NCI-H128 (cell line): Measurements from ENCODE around the gene IL1R2.
"Not testable (repeated sequence)": the region's sequence is repeated elsewhere in the genome, so short reads cannot be mapped to it uniquely, and the experiment has no call there.

Experiments used
- DNase-seq: peaks from one replicate; lab custom pipeline; 2025; ENCODE audit not compliant: unreplicated experiment; lab: John Stamatoyannopoulos, UW

Gene IL1R2

GRCh38 chr2:101998896-101999789 is 7.4 kb downstream of the IL1R2 start:
- DNase-seq: no peak

- no peak for DNase-seq
Observed at GRCh38 chr2:102000012-102000411, 8.3 kb downstream of the IL1R2 start.

GRCh38 chr2:102000813-102001766 is 9.3 kb downstream of the IL1R2 start:
- no peak for DNase-seq

GRCh38 chr2:102001767-102002142 is 10.0 kb downstream of the IL1R2 start:
- DNase-seq: no peak

DNA sequence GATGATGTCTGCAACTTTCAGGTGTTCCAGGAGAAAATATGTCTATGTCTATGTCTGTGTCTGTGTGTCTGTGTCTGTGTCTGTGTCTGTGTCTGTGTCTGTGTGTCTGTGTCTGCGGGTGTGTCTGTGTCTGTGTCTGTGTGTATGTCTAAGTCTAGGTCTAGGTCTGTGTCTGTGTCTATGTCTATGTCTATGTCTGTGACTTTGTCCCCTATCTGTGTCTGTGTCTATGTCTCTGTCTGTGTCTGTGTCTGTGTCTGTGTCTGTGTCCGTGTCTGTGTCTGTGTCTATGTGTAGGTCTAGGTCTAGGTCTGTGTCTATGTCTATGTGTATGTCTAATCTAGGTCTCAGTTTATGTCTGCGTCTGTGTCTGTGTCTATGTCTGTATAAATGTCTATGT is 10.5 kb downstream of the IL1R2 start:
- no peak for DNase-seq

DNA sequence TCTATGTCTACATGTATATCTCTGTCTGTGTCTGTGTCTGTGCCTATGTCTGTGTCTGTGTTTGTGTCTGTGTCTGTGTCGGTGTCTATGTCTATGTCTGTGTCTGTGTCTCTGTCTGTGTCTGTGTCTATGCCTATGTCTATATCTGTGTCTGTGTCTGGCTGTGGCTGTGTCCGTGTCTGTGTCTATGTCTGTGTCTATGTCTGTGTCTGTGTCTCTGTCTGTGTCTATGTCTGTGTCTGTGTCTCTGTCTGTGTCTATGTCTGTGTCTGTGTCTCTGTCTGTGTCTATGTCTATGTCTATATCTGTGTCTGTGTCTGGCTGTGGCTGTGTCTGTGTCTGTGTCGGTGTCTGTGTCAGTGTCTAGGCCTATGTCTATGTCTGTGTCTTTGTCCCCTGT is 11.1 kb downstream of the IL1R2 start:
- not testable (repeated sequence) for DNase-seq

DNA sequence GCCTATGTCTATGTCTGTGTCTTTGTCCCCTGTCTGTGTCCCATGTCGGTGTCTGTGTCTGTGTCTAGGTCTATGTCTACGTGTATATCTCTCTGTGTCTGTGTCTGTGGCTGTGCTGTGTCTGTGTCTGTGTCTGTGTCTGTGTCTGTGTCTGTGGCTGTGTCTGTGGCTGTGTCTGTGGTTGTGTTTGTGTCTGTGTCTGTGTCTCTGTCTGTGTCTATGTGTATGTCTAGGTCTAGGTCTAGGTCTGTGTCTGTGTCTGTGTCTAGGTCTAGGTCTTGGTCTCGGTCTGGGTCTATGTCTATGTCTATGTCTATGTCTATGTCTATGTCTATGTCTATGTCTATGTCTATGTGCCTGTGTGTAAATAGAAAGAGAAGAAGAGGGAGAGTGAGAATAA is 11.9 kb downstream of the IL1R2 start:
- no peak for DNase-seq

DNA sequence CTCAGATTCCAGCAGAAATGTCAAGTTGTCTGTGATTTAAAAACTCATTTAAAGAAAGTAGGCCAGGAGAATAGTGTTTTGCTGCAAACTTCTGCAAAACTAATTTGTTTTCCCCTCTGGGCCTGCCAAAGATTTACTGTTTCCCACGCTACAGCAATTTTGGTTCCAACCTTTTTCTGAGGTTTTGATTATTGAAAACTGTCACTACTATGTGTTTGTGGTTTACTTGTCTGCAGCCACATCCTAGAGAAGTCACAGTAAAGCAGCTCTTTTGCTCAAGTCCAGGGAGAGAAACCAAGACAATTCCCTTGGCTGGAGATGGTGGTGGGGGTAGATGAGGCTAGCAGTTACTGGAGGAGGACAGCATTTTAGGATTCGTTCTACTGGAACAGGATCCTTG is 12.8 kb downstream of the IL1R2 start:
- no peak for DNase-seq

GRCh38 chr2:102005449-102005848 is 13.7 kb downstream of the IL1R2 start:
- DNase-seq: no peak

DNA sequence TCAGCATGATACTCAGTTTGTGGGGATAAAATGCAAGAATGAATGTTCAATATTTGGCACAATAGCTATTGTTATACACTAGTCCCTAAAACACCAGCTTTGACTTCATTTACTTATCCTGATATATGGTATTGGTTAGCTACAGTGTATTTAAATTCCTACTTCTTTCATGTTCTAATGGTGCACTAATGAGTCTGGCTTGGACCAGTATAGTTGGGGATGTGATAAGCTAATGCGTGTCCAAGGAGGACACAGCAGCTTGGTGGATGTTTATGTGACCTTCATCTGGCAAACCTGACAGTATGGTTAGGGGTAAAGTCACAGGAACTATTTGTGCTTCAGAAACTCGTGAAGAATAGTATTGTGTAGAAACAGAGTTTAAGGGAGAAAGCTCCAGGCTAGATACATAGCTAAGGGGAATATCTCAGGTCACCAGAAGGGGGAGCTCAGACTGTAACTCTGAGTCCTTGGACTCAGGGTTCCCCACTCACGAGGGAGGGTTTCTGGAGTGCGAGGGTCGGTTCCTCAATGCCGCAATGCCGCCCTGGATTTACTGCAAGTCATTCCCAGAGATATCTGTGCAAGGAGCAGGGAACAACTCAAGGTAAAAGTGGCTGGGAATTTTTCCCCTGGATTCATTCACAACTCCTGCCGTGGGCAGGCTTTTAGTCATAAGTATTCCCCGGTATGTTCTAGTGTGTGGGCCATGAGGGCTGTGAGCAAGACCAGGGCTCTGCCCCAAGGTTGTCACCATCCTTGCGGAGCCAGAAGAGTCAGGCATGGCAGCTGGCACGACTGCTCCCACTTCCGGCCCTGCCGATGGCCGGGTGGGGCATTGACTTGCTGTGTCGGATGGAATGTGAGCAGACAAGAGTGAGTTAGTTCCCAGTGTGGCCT is 14.5 kb downstream of the IL1R2 start:
- DNase-seq: no peak

DNA sequence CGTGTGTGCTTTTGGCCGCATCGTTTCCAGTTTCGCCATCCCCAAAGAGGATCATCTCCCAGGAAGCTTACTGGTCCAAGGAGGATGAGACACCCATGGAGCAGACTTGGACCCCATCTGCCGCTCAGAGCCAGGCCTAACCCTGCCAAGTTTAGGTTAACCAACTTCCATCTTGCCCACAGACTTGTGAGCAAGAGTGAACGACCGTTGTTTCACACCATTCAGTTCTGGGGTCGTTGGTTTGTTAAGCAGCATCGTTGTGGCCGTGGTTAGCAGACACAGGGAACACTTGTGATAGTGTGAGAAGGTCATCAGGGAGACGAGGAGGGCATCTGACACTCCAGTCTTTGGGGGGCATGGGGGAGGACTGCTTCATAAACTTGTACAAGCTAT is 15.1 kb downstream of the IL1R2 start:
- DNase-seq: no peak

- no peak for DNase-seq
Observed at GRCh38 chr2:102008490-102008889, 16.7 kb downstream of the IL1R2 start.

- DNase-seq: no peak
Observed at GRCh38 chr2:102009557-102009956, 17.8 kb downstream of the IL1R2 start.

GRCh38 chr2:102010902-102011301 is 19.1 kb downstream of the IL1R2 start:
- DNase-seq: no peak

DNA sequence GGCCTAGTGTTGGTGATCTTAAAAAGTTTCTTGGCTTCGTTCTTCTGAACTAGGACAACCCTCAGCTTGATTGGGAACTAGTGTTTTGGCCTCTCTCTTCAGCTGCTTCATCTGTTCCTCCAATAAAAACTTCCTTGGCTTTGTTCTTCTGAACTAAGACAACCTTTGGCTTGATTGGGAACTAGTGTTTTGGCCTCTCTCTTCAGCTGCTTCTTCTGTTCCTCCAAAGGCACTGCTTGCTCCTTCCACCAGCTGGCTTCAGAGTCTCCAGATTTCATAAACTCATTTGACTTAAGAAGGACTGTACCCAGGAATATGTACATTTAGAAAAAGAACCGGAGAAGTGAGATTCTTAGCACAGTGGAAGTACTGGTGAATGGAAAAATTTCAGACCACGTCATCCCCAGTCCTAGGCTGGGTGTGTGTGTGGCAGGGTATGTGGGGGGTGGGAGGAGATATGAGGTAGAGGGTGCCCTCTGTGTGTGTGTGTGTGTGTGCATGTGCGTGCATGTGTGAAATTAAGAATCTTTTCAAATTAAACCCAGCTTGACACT is 20.4 kb downstream of the IL1R2 start:
- no peak for DNase-seq

DNA sequence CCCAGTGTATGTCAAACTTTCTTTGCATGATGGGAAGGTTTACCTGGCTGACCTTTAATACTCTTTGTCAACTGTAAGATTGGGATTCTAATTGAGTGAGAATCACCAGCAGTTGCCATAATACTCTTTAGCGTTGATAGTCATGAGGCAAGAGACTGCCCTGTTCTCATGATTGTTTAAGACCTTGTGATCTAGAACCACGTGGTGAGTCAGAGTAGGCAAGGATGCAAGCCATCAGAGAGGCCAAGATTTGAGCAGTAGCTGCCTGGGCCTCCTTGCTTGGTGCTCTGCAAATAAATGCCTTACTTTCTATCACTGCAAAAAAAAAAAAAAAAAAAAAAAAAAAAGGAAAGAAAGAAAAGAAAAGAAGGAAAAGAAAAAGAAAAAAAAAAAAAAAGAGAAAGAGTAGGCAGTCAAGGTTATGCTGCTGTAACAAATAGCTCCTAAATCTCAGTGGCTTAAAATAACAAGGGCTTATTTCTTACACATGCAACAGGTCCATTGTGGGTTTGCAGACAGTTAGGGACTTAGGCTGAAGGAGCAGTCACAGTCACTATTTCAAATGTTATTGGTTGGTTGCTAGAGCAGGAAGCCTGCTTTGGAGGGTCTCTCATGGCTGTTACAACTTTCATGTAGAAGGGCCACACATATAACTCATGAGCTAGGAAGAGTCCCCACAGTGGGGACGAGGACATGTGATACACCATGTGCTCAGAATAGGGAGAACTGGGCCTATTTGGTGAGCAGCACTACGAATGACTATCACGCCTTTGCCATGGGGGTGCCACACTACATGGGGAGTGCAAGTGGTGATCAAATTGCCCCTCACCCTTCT is 21.7 kb downstream of the IL1R2 start:
- DNase-seq: no peak

DNA sequence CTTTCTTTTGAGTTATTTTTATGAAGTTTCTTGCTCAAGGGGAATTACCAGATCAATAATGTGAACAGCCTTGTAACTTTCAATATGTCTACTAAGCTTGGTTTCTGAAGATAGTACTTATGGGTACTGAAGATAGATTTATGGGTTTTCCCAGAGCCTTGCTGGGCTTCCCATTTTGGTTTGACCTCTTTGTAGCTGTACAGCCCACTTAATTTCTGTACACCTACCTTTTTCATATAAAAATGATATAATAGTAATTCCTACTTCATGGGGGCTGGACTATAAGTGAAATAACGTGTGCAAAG is 22.2 kb downstream of the IL1R2 start:
- DNase-seq: no peak

GRCh38 chr2:102015399-102015798 is 23.6 kb downstream of the IL1R2 start:
- no peak for DNase-seq

GRCh38 chr2:102016399-102016955 is 24.7 kb downstream of the IL1R2 start:
- no peak for DNase-seq
